A549 (cell line): Measurements from ENCODE around the gene TMEM86B. TPM values are rescaled to one million over a fixed set of nuclear protein-coding genes. Genes with fewer than 3 reads are reported as not detected.

ENCODE experiments used
- ATAC-seq, 2 experiments: fragments of 200-7000 bp in 1 of 2; fragments of >200 bp in 1 of 2; cut with Nextera tagmentation in 1 of 2; cut with Tn5 transposase in 1 of 2; 3 replicates each; pipeline versions ENCODE4 v1.8.0 to v1.9.1; 2018 to 2020; ENCODE audit warnings: mild to moderate bottlenecking in 1 of 2, moderate library complexity in 1 of 2
- CTCF ChIA-PET: fragments of 300-600 bp; sonication (Branson Sonifier 250); formaldehyde crosslinking; extraction: SDS; loops from one replicate; lab custom pipeline; 2021; ENCODE audit warnings: antibody characterized with exemption, inconsistent platforms; lab: Yijun Ruan, JAX
- POLR2A ChIA-PET: fragments of 350-600 bp; formaldehyde crosslinking; extraction: SDS; loops from one replicate; lab custom pipeline; 2021; ENCODE audit warnings: antibody characterized with exemption, inconsistent platforms; lab: Yijun Ruan, JAX
- DNase-seq, 2 experiments: peaks; one replicate each; pipeline versions ENCODE4 v3.0.0 to v3.0.0-alpha.2; 2011 to 2016; ENCODE audit warnings: low read depth in 1 of 2, low spot score in 1 of 2
- FAIRE-seq: peaks from 2 replicates; lab custom pipeline; 2011; peaks lifted over from hg19 to GRCh38; lab: Jason Lieb, UNC
- H3K27ac ChIP-seq, 2 experiments: fragments of >200 bp; sonication (Bioruptor Twin); formaldehyde crosslinking; 3 replicates each; pipeline ENCODE4 v1.5.1; 2016 to 2017
- H3K4me1 ChIP-seq: fragments of >200 bp; sonication (Bioruptor Twin); formaldehyde crosslinking; 3 replicates; pipeline ENCODE4 v1.6.1; 2016
- H3K4me2 ChIP-seq: fragments of >200 bp; sonication (Bioruptor Twin); formaldehyde crosslinking; 3 replicates; pipeline ENCODE4 v1.6.1; 2016
- H3K4me3 ChIP-seq: fragments of >200 bp; sonication (Bioruptor Twin); formaldehyde crosslinking; 3 replicates; pipeline ENCODE4 v1.5.1; 2016
- H3K9me3 ChIP-seq: fragments of >200 bp; sonication (Bioruptor Twin); formaldehyde crosslinking; 3 replicates; pipeline ENCODE4 v1.6.1; 2016
- BHLHE40 ChIP-seq: IDR thresholded peaks from 2 replicates; pipeline ENCODE4 v1.6.1; 2012; ENCODE audit warnings: low read depth, low read length, inconsistent platforms
- CBX8 ChIP-seq: fragments of 200-600 bp; sonication (generic); IDR thresholded peaks from 2 replicates; pipeline ENCODE4 v1.6.1; 2016
- CEBPB ChIP-seq, 2 experiments: fragments of >200 bp in 1 of 2; sonication (Bioruptor Twin) in 1 of 2; formaldehyde crosslinking in 1 of 2; IDR thresholded peaks; 2 replicates each; pipeline ENCODE4 v1.6.1; 2012 to 2016
- EHMT2 ChIP-seq: fragments of 200-600 bp; sonication (generic); IDR thresholded peaks from 2 replicates; pipeline ENCODE4 v1.6.1; 2016; ENCODE audit warnings: antibody characterized with exemption, low read depth, mild to moderate bottlenecking, moderate library complexity
- ESRRA ChIP-seq: fragments of 150-350 bp; IDR thresholded peaks from 2 replicates; pipeline ENCODE4 v1.6.1; 2014; ENCODE audit warnings: mild to moderate bottlenecking, low read length, borderline replicate concordance
- FOSL2 ChIP-seq, 2 experiments: fragments of 450-650 bp in 1 of 2; fragments of >200 bp in 1 of 2; sonication (Bioruptor Twin) in 1 of 2; formaldehyde crosslinking; IDR thresholded peaks; 2 replicates each; pipeline versions ENCODE4 v1.5.0 to v1.6.1; 2016 to 2020; ENCODE audit warnings: mild to moderate bottlenecking in 1 of 2, moderate library complexity in 1 of 2
- HEYL ChIP-seq: fragments of 250-450 bp; sonication (Bioruptor Pico); IDR thresholded peaks from 2 replicates; pipeline ENCODE4 v1.8.0; 2021; ENCODE audit warnings: mild to moderate bottlenecking, moderate library complexity
- HOXA7 ChIP-seq: fragments of 250-450 bp; sonication (Bioruptor Pico); IDR thresholded peaks from 2 replicates; pipeline ENCODE4 v1.5.0; 2020; ENCODE audit warnings: mild to moderate bottlenecking, moderate library complexity
- JUN ChIP-seq, 2 experiments: fragments of >200 bp; sonication (Bioruptor Twin); formaldehyde crosslinking; IDR thresholded peaks; 2 replicates in 1 of 2; 3 replicates in 1 of 2; pipeline ENCODE4 v1.6.1; 2016 to 2017
- JUNB ChIP-seq: fragments of >200 bp; sonication (Bioruptor Twin); formaldehyde crosslinking; IDR thresholded peaks from 2 replicates; pipeline ENCODE4 v1.6.1; 2016
- MAZ ChIP-seq: fragments of 150-350 bp; IDR thresholded peaks from 2 replicates; pipeline ENCODE4 v1.6.1; 2014; ENCODE audit warnings: antibody characterized with exemption, low read depth, low read length, borderline replicate concordance
- MYC ChIP-seq: IDR thresholded peaks from 2 replicates; pipeline ENCODE4 v1.6.1; 2012; ENCODE audit warnings: mild to moderate bottlenecking, inconsistent platforms, low read length, improper control_type of control experiment, borderline replicate concordance
- RAD21 ChIP-seq, 2 experiments: fragments of >200 bp in 1 of 2; sonication (Bioruptor Twin) in 1 of 2; formaldehyde crosslinking in 1 of 2; IDR thresholded peaks in 1 of 2; conservative IDR thresholded peaks in 1 of 2; 2 replicates in 1 of 2; 3 replicates in 1 of 2; pipeline ENCODE4 v1.6.1; 2012 to 2018; ENCODE audit warnings: inconsistent platforms in 1 of 2
- RARB ChIP-seq: fragments of 250-450 bp; sonication (Bioruptor Pico); IDR thresholded peaks from 2 replicates; pipeline ENCODE4 v1.8.0; 2021; ENCODE audit warnings: mild to moderate bottlenecking, moderate library complexity
- RCOR1 ChIP-seq: fragments of 150-350 bp; IDR thresholded peaks from 2 replicates; pipeline ENCODE4 v1.6.1; 2014; ENCODE audit warnings: antibody characterized with exemption, low read length, low read depth
- REST ChIP-seq: fragments of 200-600 bp; sonication (generic); IDR thresholded peaks from 2 replicates; pipeline ENCODE4 v1.6.1; 2016; ENCODE audit warnings: antibody characterized with exemption, mild to moderate bottlenecking, moderate library complexity
- RNF2 ChIP-seq: fragments of 200-600 bp; sonication (generic); IDR thresholded peaks from 2 replicates; pipeline ENCODE4 v1.6.1; 2016; ENCODE audit warnings: low read depth, mild to moderate bottlenecking, antibody characterized with exemption, moderate library complexity, borderline replicate concordance
- ZSCAN20 ChIP-seq: fragments of 250-450 bp; sonication (Bioruptor Pico); IDR thresholded peaks from 2 replicates; pipeline ENCODE4 v1.8.0; 2022; ENCODE audit warnings: mild to moderate bottlenecking, moderate library complexity
- WGBS: methylation state at CpG from one replicate; pipeline ENCODE4 v1.1.6; 2017; ENCODE audit errors: missing lambda C conversion rate; 5-methylcytosine and 5-hydroxymethylcytosine counted together
- polyA plus RNA-seq, 4 experiments: library from polyadenylated mRNA; depleted of rRNA in 3 of 4; stranded (reverse); fragments of >200 nt; fragmentation: RNase III in 1 of 4; extraction: RNeasy Plus Mini Kit Qiagen cat#74134 plus additional on column Dnase treatment in 1 of 4; gene quantifications; 2 replicates in 3 of 4; 3 replicates in 1 of 4; pipeline ENCODE4 v1.2.3, GENCODE V29; 2011 to 2017
- TF ChIP-seq, protein P1 (sequence below): IDR thresholded peaks from 2 replicates; pipeline ENCODE4 v1.6.1; 2012
- TF ChIP-seq, protein P2 (sequence below): fragments of >200 bp; sonication (Bioruptor Twin); formaldehyde crosslinking; IDR thresholded peaks from 3 replicates; pipeline ENCODE4 v1.6.1; 2016
- TF ChIP-seq, protein P3 (sequence below): IDR thresholded peaks from 2 replicates; pipeline ENCODE4 v1.6.1; 2012; ENCODE audit warnings: low read depth, borderline replicate concordance
- TF ChIP-seq, protein P4 (sequence below): IDR thresholded peaks from 2 replicates; pipeline ENCODE4 v1.6.1; 2012

Gene TMEM86B
- polyA plus RNA-seq, 2 of the 4 experiments (the other 2 are of a cell fraction): 1.6 to 3.4 TPM

DNA sequence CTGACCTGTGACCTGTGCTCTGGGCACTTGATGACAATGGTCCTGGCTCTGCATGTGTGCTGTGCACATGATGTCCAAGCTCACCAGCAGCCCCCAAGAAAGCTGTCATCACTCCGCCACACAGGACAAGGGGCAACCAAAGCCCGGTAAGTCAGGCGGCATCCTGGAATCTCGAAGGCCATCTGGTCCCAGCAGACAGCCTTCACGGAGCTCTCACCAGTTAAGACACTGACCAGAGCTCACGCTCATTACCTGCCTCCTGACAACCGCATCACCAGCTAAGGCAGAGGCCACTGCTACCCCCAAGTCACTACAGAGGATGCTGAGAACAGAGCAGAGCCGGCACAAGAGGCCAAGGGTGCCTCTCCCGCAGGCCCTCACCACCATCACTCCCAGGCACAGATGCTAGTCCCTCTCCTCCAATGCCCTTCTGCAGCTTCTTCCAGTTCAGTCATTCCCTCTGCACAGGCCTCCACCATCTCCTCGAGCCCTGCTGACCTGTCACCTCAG, 19.7 kb upstream of the TMEM86B start:
- ATAC-seq (peak in 1 of 2 experiments; percentile 3; a peak in 1 of 6 replicates), FAIRE-seq (no peak), DNase-seq (no peak)
- ChIA-PET POLR2A (interaction anchor here (1.0 kb wide), 1 partner anchor 32 kb away, joined by 3 read pairs; no protein-coding TSS in a partner anchor), CTCF (interaction anchor here (0.7 to 1.8 kb wide), 10 partner anchors 17 to 170 kb away, joined by 3 to 4 read pairs (median 3); partner anchors contain the start of gene DNAAF3)
- H3K27ac ChIP-seq: no peak overlapping the region
- H3K4me2 ChIP-seq: no peak overlapping the region
- 89% methylated on average over 10 of the region's 10 CpGs for WGBS
- no peak for TF ChIP-seq JUNB
- TF ChIP-seq, protein P1, sequence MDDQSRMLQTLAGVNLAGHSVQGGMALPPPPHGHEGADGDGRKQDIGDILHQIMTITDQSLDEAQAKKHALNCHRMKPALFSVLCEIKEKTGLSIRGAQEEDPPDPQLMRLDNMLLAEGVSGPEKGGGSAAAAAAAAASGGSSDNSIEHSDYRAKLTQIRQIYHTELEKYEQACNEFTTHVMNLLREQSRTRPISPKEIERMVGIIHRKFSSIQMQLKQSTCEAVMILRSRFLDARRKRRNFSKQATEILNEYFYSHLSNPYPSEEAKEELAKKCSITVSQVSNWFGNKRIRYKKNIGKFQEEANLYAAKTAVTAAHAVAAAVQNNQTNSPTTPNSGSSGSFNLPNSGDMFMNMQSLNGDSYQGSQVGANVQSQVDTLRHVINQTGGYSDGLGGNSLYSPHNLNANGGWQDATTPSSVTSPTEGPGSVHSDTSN: no peak
- no peak for TF ChIP-seq ESRRA
- TF ChIP-seq BHLHE40: no peak
- TF ChIP-seq, protein P2, sequence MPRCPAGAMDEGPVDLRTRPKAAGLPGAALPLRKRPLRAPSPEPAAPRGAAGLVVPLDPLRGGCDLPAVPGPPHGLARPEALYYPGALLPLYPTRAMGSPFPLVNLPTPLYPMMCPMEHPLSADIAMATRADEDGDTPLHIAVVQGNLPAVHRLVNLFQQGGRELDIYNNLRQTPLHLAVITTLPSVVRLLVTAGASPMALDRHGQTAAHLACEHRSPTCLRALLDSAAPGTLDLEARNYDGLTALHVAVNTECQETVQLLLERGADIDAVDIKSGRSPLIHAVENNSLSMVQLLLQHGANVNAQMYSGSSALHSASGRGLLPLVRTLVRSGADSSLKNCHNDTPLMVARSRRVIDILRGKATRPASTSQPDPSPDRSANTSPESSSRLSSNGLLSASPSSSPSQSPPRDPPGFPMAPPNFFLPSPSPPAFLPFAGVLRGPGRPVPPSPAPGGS: no peak
- TF ChIP-seq RCOR1: no peak
- no peak for TF ChIP-seq EHMT2
- TF ChIP-seq ZSCAN20: no peak
- TF ChIP-seq RAD21 (conservative IDR thresholded peaks at IDR 0.05 in 1 of 2, IDR thresholded peaks at IDR 0.05 in 1 of 2): no peak
- no peak for TF ChIP-seq HEYL
- TF ChIP-seq, protein P3, sequence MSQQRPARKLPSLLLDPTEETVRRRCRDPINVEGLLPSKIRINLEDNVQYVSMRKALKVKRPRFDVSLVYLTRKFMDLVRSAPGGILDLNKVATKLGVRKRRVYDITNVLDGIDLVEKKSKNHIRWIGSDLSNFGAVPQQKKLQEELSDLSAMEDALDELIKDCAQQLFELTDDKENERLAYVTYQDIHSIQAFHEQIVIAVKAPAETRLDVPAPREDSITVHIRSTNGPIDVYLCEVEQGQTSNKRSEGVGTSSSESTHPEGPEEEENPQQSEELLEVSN: no peak
- no peak for TF ChIP-seq RARB (CRISPR knock-in tag)
- no peak for TF ChIP-seq MAZ
- peaks cover 22% of the 10 kb centered on the region; the same call in 2 of the 3 replicates for H3K4me1 ChIP-seq
- no peak overlapping the region for H3K4me3 ChIP-seq
- no peaks in the 10 kb centered on the region for H3K9me3 ChIP-seq

DNA sequence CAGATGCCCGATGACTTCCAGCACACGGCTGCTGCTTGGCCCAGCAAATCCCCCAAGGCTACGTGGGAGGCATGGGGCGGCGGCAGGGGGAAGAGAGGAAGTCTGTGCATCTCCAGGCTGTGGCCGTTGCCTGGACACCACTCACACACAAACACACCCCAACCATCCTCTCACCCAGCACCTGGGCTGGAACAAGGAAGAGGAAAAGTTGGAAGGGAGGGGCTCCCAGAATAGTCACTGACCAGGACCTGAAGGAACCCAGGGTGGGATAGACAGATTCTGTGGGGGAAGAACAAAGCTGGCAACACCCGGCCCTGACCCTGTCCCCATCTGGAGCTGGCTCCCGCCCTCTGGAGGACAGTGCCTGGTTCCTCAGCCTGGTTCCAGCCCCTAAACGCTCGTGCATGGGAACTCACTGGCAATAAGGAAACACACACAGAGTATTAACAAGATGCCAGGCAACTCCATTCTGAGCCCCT, 19.1 kb upstream of the TMEM86B start:
- ATAC-seq (peak; percentile 51 to 69), DNase-seq (peak; percentile 43 to 74), FAIRE-seq (no peak)
- peaks cover 22% of the 10 kb centered on the region; the same call in 2 of the 3 replicates for H3K4me1 ChIP-seq
- ChIA-PET CTCF (interaction anchor here (0.9 to 1.8 kb wide), 8 partner anchors 8 to 107 kb away, joined by 3 to 5 read pairs (median 3); partner anchors contain the start of gene DNAAF3), POLR2A (interaction anchor here (1.0 kb wide), 1 partner anchor 31 kb away, joined by 3 read pairs; no protein-coding TSS in a partner anchor)
- no peaks in the 10 kb centered on the region for H3K9me3 ChIP-seq
- H3K4me3 ChIP-seq: no peak overlapping the region
- no peak for TF ChIP-seq CBX8
- TF ChIP-seq, protein P4, sequence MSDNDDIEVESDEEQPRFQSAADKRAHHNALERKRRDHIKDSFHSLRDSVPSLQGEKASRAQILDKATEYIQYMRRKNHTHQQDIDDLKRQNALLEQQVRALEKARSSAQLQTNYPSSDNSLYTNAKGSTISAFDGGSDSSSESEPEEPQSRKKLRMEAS: no peak
- 52% methylated on average over 10 of the region's 10 CpGs for WGBS
- H3K4me2 ChIP-seq: no peak overlapping the region
- peak overlapping the region in 1 of 2 experiments; percentile 58; a peak in 2 of 6 replicates for H3K27ac ChIP-seq

DNA sequence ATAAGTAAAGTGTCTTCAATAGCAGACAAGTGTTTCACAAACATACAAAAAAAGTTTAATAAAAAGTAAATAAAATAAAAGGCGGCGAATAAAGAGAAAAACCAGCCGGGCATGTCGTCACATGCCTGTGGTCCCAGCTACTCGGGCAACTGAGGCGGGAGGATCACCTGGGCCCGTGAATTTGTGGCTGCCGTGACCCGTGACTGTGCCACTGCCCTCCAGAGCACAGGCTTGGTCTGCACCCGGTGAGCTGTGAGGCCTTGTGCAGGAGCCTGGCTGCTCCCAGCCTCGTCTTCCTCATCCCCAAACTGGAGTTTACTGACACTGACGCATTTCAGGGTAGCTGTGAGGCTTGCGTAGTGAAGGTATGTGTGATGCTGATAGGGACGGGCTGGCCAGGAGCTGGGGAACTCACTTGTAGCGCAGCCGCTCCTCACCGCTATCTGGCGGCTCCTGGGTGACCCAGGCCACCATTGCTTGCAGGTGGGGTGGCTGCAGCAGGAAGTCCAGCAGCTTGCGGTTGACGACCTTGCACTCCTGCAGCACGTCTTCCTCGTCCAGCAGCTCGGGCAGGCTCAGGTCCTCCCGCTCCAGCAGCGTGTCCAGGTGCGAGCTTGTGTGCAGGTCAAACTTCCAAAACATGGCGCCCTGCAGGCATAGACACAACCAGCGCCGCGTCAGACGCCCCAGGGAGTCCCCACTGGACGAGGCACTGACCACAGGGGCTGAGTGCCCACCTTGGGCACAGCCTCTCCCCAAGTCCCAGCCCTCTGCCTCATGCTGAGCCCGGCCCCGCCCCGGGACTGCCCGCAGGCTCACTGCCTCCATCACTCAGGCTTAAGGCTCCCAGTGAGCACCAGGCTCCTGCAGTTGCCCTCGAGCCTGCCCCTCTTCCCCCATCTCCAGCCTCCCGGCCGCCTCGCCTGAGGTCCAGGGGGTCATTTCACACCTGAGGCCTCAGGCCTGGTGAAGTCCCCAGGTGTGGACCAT, 18.2 kb upstream of the TMEM86B start:
- CTCF ChIA-PET: interaction anchor here (1.1 to 3.2 kb wide), 8 partner anchors 9 to 106 kb away, joined by 3 to 14 read pairs (median 4); no protein-coding TSS in a partner anchor
- peak overlapping the region in 1 of 2 experiments; percentile 58; a peak in 3 of 6 replicates for H3K27ac ChIP-seq
- no peaks in the 10 kb centered on the region for H3K9me3 ChIP-seq
- ATAC-seq (no peak), FAIRE-seq (no peak), DNase-seq (no peak)
- no peak overlapping the region for H3K4me2 ChIP-seq
- H3K4me1 ChIP-seq: peaks cover 21% of the 10 kb centered on the region; the same call in 2 of the 3 replicates
- POLR2A ChIA-PET: interaction anchor here (0.6 to 1.2 kb wide), 2 partner anchors 9 to 129 kb away, joined by 3 read pairs; no protein-coding TSS in a partner anchor
- 92% methylated on average over 40 of the region's 40 CpGs for WGBS
- no peak overlapping the region for H3K4me3 ChIP-seq
- TF ChIP-seq HOXA7 (no peak), JUN (IDR thresholded peaks at IDR 0.05) (no peak), CEBPB (IDR thresholded peaks at IDR 0.05) (no peak), REST (no peak), RNF2 (no peak), MYC (no peak), FOSL2 (IDR thresholded peaks at IDR 0.05) (no peak), FOSL2 (CRISPR knock-in tag; IDR thresholded peaks at IDR 0.05) (no peak)
